HG03280 (cell line): Measurements from ENCODE around the gene EEPD1.

Source experiments
- ATAC-seq: cut with Tn5 transposase; IDR thresholded peaks from one replicate; pipeline ENCODE4 v1.9.1; 2021; ENCODE audit warnings: mild to moderate bottlenecking, moderate library complexity; ENCODE audit not compliant: unreplicated experiment

The EEPD1 gene

GRCh38 chr7:36154255-36155212, 1.5 kb downstream of the EEPD1 start:
- ATAC-seq: no peak

- no peak for ATAC-seq
Observed at GRCh38 chr7:36155811-36156361, 2.8 kb downstream of the EEPD1 start.

- ATAC-seq: no peak
Observed at GRCh38 chr7:36157527-36158320, 4.7 kb downstream of the EEPD1 start.

GRCh38 chr7:36158321-36158605, 5.2 kb downstream of the EEPD1 start:
- no peak for ATAC-seq

GRCh38 chr7:36159618-36160017, 6.6 kb downstream of the EEPD1 start:
- ATAC-seq: no peak

- no peak for ATAC-seq
Observed at GRCh38 chr7:36160313-36160712, 7.3 kb downstream of the EEPD1 start.

- ATAC-seq: no peak
Observed at GRCh38 chr7:36161996-36162395, 8.9 kb downstream of the EEPD1 start.

- no peak for ATAC-seq
Observed at GRCh38 chr7:36165059-36165458, 12.0 kb downstream of the EEPD1 start.

- no peak for ATAC-seq
Observed at GRCh38 chr7:36165802-36166201, 12.7 kb downstream of the EEPD1 start.

- ATAC-seq: no peak
Observed at GRCh38 chr7:36167403-36168050, 14.5 kb downstream of the EEPD1 start.

GRCh38 chr7:36171503-36171902, 18.4 kb downstream of the EEPD1 start:
- no peak for ATAC-seq

GRCh38 chr7:36175886-36176285, 22.8 kb downstream of the EEPD1 start:
- ATAC-seq: no peak

- ATAC-seq: no peak
Observed at GRCh38 chr7:36176697-36177096, 23.6 kb downstream of the EEPD1 start.

- ATAC-seq: no peak
Observed at GRCh38 chr7:36180121-36180520, 27.1 kb downstream of the EEPD1 start.

GRCh38 chr7:36181668-36182067, 28.6 kb downstream of the EEPD1 start:
- ATAC-seq: no peak

- ATAC-seq: no peak
Observed at GRCh38 chr7:36182854-36183604, 30.0 kb downstream of the EEPD1 start.

- no peak for ATAC-seq
Observed at GRCh38 chr7:36185092-36185491, 32.0 kb downstream of the EEPD1 start.

- no peak for ATAC-seq
Observed at GRCh38 chr7:36185756-36186155, 32.7 kb downstream of the EEPD1 start.

GRCh38 chr7:36186359-36187121, 33.5 kb downstream of the EEPD1 start:
- ATAC-seq: no peak

- no peak for ATAC-seq
Observed at GRCh38 chr7:36188266-36188665, 35.2 kb downstream of the EEPD1 start.
